Adrenal gland (tissue), 5 donors: ENCODE data around the gene AIP.

Source experiments
- CTCF ChIP-seq, 6 experiments: fragments of 450-650 bp in 4 of 6; fragments of 200-600 bp in 2 of 6; sonication (generic) in 1 of 6; IDR thresholded peaks; 1 replicate in 5 of 6; 2 replicates in 1 of 6; pipeline versions ENCODE4 v1.5.1 to v1.8.0; 2016 to 2021; ENCODE audit warnings: antibody characterized with exemption in 6 of 6, mild to moderate bottlenecking in 2 of 6, moderate library complexity in 1 of 6
- POLR2A ChIP-seq, 2 donors: fragments of 450-650 bp; IDR thresholded peaks; one replicate each; pipeline ENCODE4 v1.6.1; 2017; ENCODE audit warnings: antibody characterized with exemption in 2 of 2, mild to moderate bottlenecking in 2 of 2, moderate library complexity in 1 of 2
- donor health status: DM: no; HTN: no; CAD: no.

GRCh38 chr11:67490727-67491065 is 7.9 kb downstream of the AIP start:
- TF ChIP-seq CTCF (IDR thresholded peaks at IDR 0.05) (no peak), POLR2A (IDR thresholded peaks at IDR 0.05) (no peak)
